ENCODE data around the gene TMPRSS9.

DNA sequence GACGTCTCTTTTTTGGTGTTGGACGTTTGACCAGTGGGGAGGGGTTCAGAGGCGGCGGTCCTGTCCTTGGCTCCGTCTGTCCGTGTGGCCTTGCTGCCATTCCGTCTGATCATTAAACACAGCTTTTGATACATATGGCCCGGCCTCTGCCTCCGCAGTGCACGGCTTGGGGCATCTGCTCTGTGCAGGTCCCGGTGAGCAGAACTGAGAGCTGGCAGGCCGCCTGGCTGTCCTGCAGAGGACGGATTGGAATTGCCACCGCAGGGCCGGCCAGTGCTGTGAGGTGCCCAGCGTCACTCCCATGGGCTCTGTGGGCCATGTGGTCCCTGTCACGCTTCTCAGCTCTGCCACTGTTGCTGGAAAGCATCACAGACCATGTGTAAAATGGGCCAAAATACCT, 5.4 kb upstream of the TMPRSS9 start:
- no peak for TF ChIP-seq POLR2A (IDR thresholded peaks at IDR 0.05; ENCODE audit: low read length)
- TF ChIP-seq GATA1 (IDR thresholded peaks at IDR 0.05; ENCODE audit: low read depth, low read length) = no peak

Data from erythroblast (primary cell).